GM19035 (cell line): ENCODE measurements around the gene PXYLP1.
A peak's percentile ranks its signal among the peaks of the same experiment; 100 is the strongest.
"Not testable (repeated sequence)": the region's sequence is repeated elsewhere in the genome, so short reads cannot be mapped to it uniquely, and the experiment has no call there.

Experiments
- ATAC-seq: cut with Tn5 transposase; IDR thresholded peaks from one replicate; pipeline ENCODE4 v1.9.1; 2021; ENCODE audit not compliant: unreplicated experiment

Gene PXYLP1

GRCh38 chr3:141231101-141231951, at the start of gene PXYLP1:
PXYLP1 (plus strand) TSS chr3:141231825; CDS start chr3:141260176, 28,351 bp downstream.
- ATAC-seq = peak; percentile 97

GRCh38 chr3:141183606-141184005, 48.0 kb upstream of the PXYLP1 start:
- ATAC-seq = no peak

- no peak for ATAC-seq
Measured at GRCh38 chr3:141184430-141184829, 47.2 kb upstream of the PXYLP1 start.

- no peak for ATAC-seq
Measured at GRCh38 chr3:141191097-141191749, 40.4 kb upstream of the PXYLP1 start.

- peak; percentile 100 for ATAC-seq
Measured at GRCh38 chr3:141192345-141192744, 39.3 kb upstream of the PXYLP1 start.

GRCh38 chr3:141193066-141193830, 38.4 kb upstream of the PXYLP1 start:
- no peak for ATAC-seq

GRCh38 chr3:141201122-141201521, 30.5 kb upstream of the PXYLP1 start:
- no peak for ATAC-seq

GRCh38 chr3:141202682-141203081, 28.9 kb upstream of the PXYLP1 start:
- ATAC-seq = no peak

- ATAC-seq = no peak
Measured at GRCh38 chr3:141203866-141204265, 27.8 kb upstream of the PXYLP1 start.

- no peak for ATAC-seq
Measured at GRCh38 chr3:141204343-141204742, 27.3 kb upstream of the PXYLP1 start.

GRCh38 chr3:141211306-141211705, 20.3 kb upstream of the PXYLP1 start:
- not testable (repeated sequence) for ATAC-seq

GRCh38 chr3:141212101-141212500, 19.5 kb upstream of the PXYLP1 start:
- no peak for ATAC-seq

- ATAC-seq = no peak
Measured at GRCh38 chr3:141212555-141212954, 19.1 kb upstream of the PXYLP1 start.

GRCh38 chr3:141216975-141217374, 14.7 kb upstream of the PXYLP1 start:
- no peak for ATAC-seq

- no peak for ATAC-seq
Measured at GRCh38 chr3:141217389-141217788, 14.2 kb upstream of the PXYLP1 start.

GRCh38 chr3:141218162-141218835, 13.3 kb upstream of the PXYLP1 start:
- ATAC-seq = no peak

GRCh38 chr3:141218926-141219325, 12.7 kb upstream of the PXYLP1 start:
- ATAC-seq = no peak

GRCh38 chr3:141223673-141224166, 7.9 kb upstream of the PXYLP1 start:
- no peak for ATAC-seq

- no peak for ATAC-seq
Measured at GRCh38 chr3:141225939-141226338, 5.7 kb upstream of the PXYLP1 start.

- ATAC-seq = no peak
Measured at GRCh38 chr3:141227216-141227615, 4.4 kb upstream of the PXYLP1 start.

GRCh38 chr3:141227752-141228151, 3.9 kb upstream of the PXYLP1 start:
- no peak for ATAC-seq
